Stimulated activated CD8-positive, alpha-beta memory T cell treated with anti-CD3 and anti-CD28 coated beads, Interleukin-12 subunit alpha, Interleukin-12 subunit beta, amount 100 ng/mL, for 24 hours (primary cell): ENCODE measurements around the gene DLK1.

ENCODE experiments used
- DNase-seq: peaks from one replicate; pipeline ENCODE4 v3.0.0-alpha.2; 2020; ENCODE audit errors: extremely low read depth

Gene DLK1

DNA sequence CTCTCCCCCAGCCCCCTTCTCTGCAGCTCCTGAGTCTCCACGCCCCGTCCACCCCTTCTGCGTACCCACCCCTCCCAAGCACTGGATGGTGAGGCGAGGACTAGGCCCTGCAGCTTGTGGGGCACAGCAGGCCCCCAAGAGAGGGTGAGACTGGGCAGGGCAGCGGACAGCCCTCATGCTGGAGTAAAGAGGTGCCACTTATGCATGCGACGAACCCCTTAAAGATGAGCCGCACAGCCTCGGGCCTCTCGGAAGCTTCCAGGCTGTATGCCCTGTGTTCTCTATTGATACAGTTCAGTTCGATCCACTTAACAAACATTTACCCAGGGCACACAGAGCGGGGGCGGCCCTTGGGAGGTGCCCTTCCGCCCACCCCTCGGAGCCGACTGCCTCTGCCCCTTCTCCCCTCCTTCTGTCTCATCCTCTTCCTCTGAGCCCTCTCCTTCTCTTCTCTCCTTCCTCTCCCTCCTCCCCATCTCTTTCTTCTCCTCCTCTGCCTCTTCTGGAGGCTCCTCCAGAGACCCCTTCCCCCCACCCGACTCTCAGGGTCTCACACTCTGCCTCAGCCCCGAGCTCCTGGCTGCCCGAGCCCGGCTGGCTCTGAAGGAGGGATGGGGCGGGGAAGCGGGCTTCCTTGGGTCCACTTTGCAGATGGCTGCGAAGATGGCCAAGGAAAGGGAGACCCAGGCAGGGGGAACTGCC, 32.7 kb upstream of the DLK1 start:
- no peak for DNase-seq

DNA sequence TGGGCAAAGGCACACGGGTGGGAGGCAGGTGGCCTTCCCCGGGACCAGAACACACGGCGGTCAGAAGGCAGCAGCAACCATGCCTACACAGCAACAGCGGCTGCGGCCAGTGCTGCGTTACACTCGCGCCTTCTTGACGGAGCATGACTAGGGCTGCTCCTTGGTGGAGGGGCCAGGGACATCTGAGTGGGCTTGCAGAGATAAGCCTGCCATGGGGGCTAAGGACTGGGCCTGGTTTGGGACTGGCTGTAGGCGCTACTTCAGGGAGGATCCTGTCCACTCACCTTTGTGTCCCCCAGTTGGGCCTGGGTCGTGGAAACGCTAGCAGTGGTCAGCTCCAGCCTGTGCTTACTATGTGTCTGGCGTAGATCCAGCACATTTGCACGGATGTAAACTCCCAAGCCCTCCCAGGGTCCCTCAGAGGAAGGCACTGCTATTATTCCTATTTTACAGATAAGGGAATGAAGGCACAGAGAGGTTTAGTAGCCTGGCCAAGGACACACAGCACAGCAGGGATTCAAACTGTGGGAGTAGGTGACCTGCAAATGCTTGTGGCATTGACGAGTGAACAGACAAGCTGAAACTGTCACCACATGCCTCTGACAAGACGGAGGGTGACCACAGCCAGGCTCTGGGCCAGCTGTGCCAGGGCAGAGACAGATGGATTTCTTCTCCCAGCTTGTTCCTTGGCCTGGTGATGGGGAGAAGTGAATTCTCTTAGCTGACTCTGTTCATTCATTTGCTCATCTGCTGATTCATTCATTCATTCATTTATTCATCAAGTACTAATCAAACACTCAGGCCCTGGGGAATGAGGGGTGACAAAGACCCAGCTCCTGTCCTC, 31.9 kb upstream of the DLK1 start:
- DNase-seq, result no peak

DNA sequence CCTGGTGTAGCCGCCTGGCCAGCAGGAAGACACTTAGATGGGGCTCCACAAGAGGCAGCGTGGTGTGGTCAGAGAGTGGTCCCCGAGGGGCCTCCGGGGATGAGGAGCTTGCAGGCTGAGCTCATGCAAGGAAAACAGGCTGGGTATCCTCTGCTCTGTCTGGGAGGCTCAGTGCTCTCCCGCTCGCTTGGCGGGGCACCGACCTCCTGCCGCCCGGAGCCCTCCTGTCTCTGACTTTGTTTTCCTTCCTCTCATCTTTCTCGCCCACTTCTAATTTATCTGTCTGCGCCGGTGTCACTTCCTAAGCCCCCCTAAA, 31.3 kb upstream of the DLK1 start:
- DNase-seq, result no peak

DNA sequence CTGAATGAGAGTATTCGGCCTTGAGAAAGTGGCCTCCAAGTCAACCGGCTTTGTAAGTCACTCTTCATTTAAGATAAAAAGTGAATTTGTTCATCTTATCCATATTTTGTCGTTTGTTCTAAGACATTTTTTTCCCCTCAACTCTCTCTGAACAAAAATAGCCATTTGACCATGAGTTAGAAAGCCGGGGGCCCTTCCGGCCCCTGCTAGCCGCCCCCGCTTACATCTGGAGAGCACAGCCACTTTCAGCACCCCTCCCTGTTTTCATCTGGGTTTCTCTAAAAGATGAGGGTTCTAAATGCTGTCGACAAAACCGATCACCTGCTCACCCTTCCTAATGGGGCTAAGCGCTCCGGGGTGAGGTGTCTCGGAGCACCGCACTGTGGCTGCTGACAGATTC, 30.7 kb upstream of the DLK1 start:
- no peak for DNase-seq

DNA sequence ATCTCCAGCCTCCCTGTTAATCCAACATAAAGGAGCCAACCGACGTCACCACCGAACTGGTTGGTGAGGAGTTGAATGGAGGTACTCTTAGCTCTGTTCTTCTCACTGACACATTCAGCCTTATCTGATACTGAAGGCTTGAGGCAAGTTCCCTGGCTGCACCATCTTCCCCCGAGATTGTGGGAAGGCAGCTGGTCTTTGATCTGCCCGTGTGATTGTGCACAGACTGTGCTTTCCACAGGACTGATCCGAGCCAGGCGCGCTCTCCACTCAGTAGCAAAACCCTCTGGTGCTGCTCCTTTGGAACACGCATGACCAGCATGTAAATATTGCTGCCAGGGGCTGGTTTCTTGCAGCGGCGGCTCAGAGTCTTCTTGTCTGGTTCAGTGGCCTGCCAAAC, 30.1 kb upstream of the DLK1 start:
- DNase-seq, result no peak

DNA sequence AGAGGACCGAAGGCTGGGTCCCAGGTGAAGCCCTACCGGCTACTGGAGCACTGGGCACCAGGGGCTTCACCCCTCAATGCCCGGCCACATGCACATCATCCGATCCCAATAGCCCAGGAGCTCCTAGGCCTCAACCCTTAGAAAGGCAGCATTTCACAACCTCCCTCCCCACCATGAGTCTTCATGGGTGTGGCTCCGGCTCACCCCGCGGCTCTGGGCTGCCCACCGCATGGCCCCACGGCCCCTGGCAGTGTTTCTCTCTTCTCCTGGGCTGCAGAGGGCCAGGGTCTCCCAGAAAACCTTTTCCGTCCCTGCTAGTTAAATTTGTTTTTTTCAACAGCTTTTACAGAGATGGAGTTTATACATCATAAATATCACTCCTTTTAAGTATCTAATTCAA, 28.6 kb upstream of the DLK1 start:
- no peak for DNase-seq

DNA sequence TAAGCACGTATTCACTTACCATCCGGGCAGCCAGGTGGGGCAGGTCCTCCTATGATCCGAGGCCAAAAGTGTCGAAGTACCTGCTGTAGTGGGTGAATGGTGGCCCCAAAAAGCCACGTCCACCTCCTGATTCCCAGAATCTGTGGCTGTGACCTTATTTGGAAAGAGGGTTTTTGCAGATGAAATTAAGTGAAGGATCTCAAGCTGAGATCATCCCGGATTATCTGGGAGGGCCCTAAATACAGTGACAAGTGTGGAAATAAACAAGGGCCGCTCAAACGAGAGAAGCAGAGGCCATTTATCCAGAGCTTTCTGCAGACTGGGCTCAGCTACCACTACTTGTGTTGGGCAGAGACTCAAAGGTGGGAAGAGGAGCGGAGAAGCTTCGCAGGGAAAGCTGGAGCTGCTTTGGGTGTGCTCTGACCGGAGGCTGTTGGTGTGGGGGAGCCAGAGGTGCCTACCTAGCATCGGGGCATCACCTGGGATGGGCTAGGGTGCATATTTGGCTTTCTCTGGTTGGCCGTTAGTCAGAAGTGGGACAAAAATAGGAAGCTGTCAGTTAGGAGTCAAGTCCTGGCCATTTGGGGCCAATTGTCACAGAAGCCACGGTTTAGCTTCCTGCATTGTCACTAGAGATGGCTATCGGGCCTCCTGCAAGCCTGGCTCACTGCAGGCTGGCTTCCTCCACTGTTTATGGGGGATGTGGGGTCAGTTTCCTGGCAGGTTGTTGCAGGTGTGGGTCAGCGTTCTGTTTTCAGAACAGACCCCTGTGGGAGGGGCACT, 27.8 kb upstream of the DLK1 start:
- no peak for DNase-seq

DNA sequence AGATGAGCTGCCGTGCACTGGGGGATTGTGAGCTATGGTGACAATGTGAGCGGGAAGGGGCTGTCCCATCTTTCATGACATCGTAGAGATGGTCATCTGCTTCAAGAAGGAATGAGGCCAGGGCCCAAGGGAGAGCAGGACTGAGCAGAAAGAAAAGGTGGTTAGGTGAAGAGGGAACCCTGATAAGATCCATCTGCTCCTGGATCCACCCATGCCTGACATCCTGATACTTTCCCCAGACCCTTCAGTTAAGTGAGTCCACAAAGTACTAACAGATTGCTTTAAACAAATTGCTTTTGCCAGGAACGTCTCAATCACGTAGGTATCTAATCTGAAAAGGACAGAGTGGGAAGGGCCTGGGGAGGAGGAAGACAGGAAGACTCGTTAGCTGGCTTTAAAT, 25.4 kb upstream of the DLK1 start:
- no peak for DNase-seq

DNA sequence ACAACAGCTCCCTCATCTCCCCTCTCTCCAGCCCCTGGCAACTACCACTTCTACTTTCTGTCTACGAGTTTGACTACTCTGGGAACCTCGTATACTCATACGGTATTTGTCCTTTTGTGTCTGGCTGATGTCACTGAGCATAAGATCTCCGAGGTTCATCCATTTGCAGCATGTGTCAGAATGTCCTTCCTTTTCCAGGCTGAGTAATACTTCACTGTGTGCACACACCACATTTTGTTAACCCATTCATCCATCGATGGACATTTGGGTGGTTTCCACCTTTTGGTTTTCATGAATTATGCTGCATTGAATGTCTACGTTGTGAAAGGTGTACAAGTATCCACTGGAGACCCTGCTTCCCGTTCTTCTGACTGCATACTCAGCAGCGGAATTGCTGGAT, 24.1 kb upstream of the DLK1 start:
- DNase-seq, result no peak

DNA sequence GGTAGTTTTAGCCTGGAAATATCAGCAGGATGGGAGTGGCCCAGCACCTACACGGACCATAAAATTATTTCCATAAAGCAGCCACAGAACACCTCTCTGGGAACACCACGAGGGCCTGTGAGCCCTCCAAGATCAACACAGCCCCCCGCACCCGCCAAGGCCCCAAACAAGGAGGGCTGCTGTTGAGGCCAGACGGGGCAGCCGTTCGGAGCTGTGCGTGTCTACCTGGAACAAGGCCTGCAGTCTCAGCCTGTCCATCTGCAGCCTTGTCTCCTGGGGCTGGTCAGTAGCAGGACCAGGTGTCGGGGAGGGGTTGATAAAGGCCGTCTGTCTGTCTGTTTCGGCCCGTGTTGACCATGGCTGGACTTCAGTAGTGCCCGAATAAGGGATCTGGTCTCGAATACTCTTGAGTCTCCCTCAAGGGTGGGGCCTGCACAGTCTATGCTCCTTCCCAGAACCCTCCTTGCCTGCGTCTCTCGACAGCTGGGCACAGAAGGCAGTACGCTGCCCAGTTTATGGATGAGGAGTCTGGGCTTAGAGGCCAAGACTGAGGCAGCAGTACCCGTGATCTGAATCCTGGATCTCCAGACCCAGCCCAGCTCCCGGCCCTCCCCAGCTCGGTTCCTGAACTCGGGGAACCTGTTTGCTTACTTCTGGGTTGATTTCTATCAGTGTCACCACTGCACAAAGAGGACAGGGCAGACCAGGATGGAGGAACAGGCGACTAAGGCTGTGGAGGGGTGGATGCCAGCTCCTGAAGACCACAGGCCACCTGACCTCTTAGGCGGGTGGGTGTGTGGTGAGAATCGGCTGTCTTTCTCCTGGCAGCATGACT, 23.1 kb upstream of the DLK1 start:
- no peak for DNase-seq

DNA sequence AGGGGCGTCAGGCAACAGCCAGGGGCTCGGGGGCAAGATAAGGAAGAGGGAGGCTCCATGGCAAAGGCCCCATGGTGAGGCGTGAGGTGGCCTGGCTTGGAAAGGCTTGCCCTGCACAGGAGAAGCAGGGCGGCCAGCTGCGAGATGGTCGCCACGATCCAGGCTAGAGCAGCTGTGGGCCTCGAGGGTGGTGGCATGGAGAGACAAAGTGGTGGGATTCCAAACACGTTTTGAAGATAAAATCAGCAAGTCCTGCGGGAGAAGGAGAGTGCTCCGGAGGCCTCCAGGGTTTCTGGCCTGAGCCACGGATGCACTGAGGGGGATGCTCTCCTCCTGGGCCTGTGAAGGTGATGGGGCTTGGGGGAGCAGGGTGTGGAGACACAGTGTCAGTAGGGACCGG, 20.5 kb upstream of the DLK1 start:
- DNase-seq, result no peak

DNA sequence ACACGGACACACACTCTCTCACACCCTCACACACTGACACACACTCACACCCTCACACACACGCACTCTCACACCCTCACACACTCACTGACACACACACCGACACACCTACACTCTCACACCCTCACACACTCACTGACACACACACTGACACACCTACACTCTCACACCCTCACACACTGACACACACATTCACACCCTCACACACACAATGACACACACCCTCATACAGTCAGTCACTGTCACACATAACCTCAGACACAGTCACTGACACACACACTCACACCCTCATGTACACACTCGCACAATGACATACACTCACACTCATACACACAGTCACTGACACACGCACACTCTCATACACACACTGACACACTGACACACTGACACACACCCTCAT, 19.8 kb upstream of the DLK1 start:
- no peak for DNase-seq

DNA sequence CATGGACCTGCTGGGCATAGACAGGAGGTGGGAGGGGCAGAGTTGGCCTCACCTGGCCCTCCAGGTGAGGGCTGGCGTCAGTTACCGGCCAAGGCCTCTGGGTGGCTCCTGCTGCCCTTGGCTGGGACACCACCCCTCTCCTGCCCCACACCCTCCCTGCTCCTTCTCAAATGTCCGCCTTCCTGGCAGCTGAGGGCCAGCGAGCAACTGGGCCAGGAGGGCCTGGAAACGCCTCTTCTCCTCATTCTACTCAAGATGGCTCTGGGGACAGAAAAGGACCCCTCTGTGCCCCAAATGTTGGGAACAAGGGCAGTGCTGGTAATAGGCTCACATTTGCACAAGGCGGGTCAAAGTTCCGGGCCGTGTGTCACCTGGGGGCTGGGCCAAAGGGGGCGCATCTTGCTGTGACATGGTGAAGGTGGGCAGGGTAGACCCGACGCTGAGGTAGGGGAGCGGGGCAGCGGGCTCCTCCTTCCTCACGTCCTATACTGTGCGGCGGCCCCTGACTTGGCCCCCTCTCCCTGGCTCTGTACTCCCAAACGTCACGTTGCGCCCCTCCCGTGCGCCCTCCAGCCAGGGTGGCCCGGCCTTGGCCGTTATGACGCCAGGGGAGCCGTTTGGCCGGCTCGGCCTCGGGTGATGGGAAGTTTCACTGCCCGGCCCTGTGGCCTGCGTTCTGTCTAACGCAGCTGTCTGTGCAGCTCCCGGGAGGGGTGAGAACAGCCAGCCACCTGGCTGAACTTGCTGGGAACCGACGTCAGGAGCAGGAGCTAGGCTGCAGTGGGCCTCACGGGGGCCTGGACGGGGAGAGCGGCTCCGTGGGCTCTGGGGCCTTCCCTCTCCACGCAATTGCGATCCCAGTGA, 18.0 kb upstream of the DLK1 start:
- no peak for DNase-seq

DNA sequence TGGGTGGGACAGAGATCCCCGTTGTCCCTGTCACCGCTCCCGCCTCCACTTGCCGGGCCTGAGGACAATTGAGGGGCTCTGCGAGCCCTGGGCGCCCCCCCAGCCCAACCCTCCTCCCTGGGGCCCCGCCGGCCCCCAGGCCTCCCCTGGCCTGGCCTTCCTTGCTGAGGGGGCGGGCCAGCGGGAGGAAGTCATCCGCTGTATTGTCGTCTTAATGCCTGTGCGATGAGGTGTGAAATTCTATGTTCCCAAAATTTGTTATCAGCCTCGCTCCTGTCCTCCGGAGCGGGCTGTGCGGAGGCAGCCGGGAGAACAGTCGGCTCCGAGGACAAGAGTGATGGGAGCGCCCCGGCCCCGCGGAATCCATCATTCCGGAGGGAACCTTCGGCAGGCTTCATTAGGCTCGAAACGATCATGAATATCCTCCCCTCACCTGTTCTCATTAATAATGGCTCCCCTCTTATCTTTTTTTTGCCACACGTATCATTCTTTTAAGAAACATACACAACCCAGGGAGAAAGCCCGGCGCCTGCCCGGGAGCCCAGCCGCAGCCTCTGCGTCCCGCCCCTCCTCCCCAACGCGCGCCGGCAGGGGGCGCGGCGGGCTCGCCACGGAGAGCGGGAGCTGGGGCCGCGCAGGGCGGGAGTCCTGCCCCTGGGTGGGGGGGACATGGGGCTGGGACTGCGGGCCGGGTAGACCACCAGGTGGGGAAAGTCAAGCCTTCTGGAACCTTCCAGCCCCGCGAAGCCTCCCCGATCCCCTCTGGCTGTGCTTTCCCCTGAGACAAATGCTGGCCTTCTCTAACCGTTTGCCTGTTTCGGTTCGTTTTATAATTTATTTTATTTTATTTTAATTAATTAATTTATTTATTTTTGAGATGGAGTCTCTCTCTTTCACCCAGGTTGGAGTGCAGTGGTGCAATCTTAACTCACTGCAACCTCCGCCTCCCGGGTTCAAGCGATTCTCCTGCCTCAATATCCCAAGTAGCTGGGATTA, 17.1 kb upstream of the DLK1 start:
- no peak for DNase-seq

DNA sequence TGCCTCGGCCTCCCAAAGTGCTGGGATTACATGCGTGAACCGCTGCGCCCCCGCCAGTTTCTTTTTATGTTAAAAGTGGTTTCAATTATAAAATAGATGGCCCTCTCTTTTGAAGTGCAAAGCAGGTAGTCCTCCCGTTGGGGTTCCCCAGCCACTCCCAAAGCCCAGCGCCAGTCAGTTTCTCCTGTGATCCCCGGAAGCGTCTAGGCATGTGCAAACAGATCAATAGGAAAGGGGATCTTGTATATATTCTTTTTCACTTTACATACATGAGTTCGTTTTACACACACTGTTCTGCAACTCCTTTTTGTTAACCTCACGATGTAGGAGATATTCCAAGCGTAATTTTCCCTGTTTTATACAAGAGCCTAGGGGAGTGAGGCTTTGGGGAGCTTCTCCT, 16.3 kb upstream of the DLK1 start:
- DNase-seq, result no peak

DNA sequence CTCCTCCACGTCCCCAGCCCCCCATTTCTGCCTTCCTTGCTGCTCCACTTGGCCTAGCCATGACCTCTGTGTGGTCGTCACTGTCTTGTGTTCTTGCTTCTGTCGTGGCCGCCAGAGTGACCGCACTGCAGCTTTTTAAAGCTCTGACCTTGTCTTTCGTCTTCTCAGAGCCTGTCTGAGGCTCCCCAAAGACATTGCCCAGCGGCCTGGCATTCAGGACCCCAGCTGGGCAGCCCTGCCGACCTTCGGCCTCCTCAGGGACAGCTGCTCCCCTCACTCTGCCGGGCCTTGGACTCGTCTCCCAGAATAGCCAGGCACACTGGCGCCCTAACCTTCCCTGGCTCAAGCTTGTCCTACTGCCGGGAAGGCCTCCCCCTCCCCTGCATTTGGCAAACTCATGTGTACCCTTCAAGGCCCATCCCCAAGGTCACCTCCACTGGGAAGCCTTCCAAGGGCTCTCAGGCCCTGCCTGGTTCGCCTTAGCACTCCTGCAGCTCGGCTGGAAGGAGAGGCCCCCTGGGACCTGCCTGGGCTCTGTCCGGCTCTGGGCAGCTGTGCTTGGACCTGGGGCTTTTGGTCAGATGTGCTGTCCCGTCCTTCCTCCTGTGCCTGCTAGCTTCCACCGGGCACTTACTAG, 15.7 kb upstream of the DLK1 start:
- DNase-seq, result no peak

DNA sequence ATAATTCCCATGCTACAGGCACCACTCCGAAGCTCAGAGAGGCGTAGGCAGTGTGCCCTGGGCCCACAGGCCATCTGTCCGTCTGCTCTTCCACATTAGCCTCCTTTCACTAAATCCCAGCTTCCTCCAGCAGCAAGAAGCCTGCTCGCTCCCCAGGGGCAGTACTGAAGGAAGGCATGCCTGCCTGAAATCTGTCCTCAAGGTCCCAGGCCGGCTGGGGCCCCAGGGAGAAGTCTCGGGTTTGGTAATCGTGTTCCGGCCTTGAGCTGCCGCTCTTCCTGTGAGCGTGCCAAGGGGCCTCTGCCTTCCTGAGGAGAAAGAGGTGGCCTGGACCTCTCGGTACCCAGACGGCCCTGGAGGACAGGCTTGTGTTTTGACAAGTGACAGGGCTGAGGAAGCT, 15.2 kb upstream of the DLK1 start:
- no peak for DNase-seq

DNA sequence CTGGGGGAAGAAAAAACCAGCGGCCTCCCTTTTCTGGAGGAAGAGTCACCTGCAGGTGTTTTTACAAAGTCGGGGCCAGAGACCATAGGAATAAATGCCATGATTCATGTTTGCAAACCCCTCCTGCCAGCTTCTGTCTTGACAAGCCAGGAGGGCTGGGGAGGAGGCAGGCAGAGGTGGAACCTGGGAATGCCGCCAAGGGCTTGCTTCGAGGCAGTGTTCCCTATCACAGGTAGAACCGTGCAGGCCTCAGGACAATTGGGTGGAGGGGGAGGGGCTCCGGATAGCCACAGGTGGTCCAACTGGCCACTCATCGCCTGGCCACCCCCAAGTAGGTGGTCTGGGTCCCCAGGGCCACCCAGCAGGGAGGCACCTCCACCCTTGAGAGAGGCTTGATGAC, 14.2 kb upstream of the DLK1 start:
- no peak for DNase-seq

DNA sequence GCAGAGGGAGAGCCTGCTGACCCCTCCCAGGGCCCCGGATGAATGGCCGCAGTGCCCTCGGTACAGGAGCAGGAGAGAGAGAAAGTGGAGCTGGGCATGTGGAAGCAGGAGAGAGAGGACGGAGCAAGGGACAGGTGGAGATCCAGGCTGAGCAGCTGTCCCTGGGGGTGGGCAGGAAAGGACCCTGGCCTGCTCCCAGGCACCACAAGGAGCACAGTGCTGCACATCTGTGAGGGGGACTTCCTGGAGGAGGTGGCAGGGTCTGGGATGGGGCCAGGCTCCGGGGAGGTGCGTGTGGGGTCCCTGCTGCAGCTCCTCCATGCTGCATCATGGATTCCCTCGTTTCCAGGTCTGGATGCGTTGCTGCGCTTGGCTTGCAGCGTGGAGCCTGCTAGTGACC, 13.0 kb upstream of the DLK1 start:
- no peak for DNase-seq
